HepG2 (cell line): ENCODE results near the gene GDAP1L1. TPM values are rescaled to one million over a fixed set of nuclear protein-coding genes. Genes with fewer than 3 reads are reported as not detected.

Experiments used
- EHMT2 ChIP-seq: fragments of 200-600 bp; sonication (generic); IDR thresholded peaks from 2 replicates; pipeline ENCODE4 v1.7.0; 2017; ENCODE audit warnings: antibody characterized with exemption, low read depth, low read length, borderline replicate concordance
- FOXA1 ChIP-seq, 2 experiments: fragments of 450-650 bp in 1 of 2; sonication (generic) in 1 of 2; formaldehyde crosslinking in 1 of 2; IDR thresholded peaks; 2 replicates each; pipeline versions ENCODE4 v1.4.0 to v1.6.1; 2016 to 2020; ENCODE audit warnings: missing genetic modification reagents in 1 of 2
- KMT2B ChIP-seq: IDR thresholded peaks from 2 replicates; pipeline ENCODE4 v1.6.1; 2016; ENCODE audit warnings: missing genetic modification reagents, missing compliant biosample characterization
- RAD21 ChIP-seq: fragments of 450-650 bp; formaldehyde crosslinking; IDR thresholded peaks from 2 replicates; pipeline ENCODE4 v1.5.0; 2020; ENCODE audit warnings: mild to moderate bottlenecking
- RBM39 ChIP-seq: fragments of 200-400 bp; formaldehyde crosslinking; IDR thresholded peaks from one replicate; pipeline ENCODE4 v1.6.1; 2018; ENCODE audit warnings: antibody characterized with exemption, mild to moderate bottlenecking, low read depth, low read length; ENCODE audit not compliant: poor library complexity, severe bottlenecking
- WIZ ChIP-seq: sonication (generic); formaldehyde crosslinking; IDR thresholded peaks from 2 replicates; pipeline ENCODE4 v1.5.1; 2020; ENCODE audit warnings: mild to moderate bottlenecking, missing genetic modification reagents
- ZBTB21 ChIP-seq: sonication (generic); formaldehyde crosslinking; IDR thresholded peaks from 2 replicates; pipeline ENCODE4 v1.4.0; 2020; ENCODE audit warnings: missing genetic modification reagents
- ZNF253 ChIP-seq: sonication (generic); formaldehyde crosslinking; IDR thresholded peaks from 2 replicates; pipeline ENCODE4 v1.8.0; 2022; ENCODE audit warnings: mild to moderate bottlenecking, missing genetic modification reagents, borderline replicate concordance
- ZNF747 ChIP-seq: sonication (generic); formaldehyde crosslinking; IDR thresholded peaks from 2 replicates; pipeline ENCODE4 v1.8.1; 2023; ENCODE audit warnings: missing genetic modification reagents, mild to moderate bottlenecking, borderline replicate concordance
- ZNF879 ChIP-seq: sonication (generic); formaldehyde crosslinking; IDR thresholded peaks from 2 replicates; pipeline ENCODE4 v1.8.1; 2023; ENCODE audit warnings: missing genetic modification reagents
- polyA plus RNA-seq, 8 experiments: library from polyadenylated mRNA; depleted of rRNA in 3 of 8; stranded (reverse) in 7 of 8; unstranded in 1 of 8; fragments of >200 nt; fragmentation: Illumina TruSeq in 4 of 8; extraction: Trizol in 4 of 8; gene quantifications; 2 replicates each; pipeline versions ENCODE4 v1.2.1 to v1.2.3, GENCODE V29; 2011 to 2016; ENCODE audit warnings: low read depth in 4 of 8, missing spikeins in 1 of 8, mixed read lengths in 1 of 8; ENCODE audit not compliant: insufficient read depth in 1 of 8
- total RNA-seq, 5 experiments: library from RNA; depleted of rRNA; stranded (reverse); fragments of >200 nt; fragmentation: Illumina TruSeq; extraction: Trizol; gene quantifications; 2 replicates each; pipeline ENCODE4 v1.2.3, GENCODE V29; 2016; ENCODE audit warnings: low read depth in 1 of 5
- TF ChIP-seq, protein P1 (sequence below): sonication (generic); formaldehyde crosslinking; IDR thresholded peaks from 2 replicates; pipeline ENCODE4 v1.8.1; 2023; ENCODE audit warnings: missing genetic modification reagents, mild to moderate bottlenecking, borderline replicate concordance
- TF ChIP-seq, protein P2 (sequence below): IDR thresholded peaks from 2 replicates; pipeline ENCODE4 v1.6.1; 2012; ENCODE audit warnings: low read depth, low read length, improper control_type of control experiment
- TF ChIP-seq, protein P3 (sequence below): sonication (generic); formaldehyde crosslinking; IDR thresholded peaks from 2 replicates; pipeline ENCODE4 v1.4.0; 2020; ENCODE audit warnings: mild to moderate bottlenecking, missing genetic modification reagents
- TF ChIP-seq, protein P4 (sequence below): sonication (generic); formaldehyde crosslinking; IDR thresholded peaks from 2 replicates; pipeline ENCODE4 v1.8.1; 2023; ENCODE audit warnings: mild to moderate bottlenecking, missing genetic modification reagents
- TF ChIP-seq, protein P5 (sequence below): sonication (generic); formaldehyde crosslinking; IDR thresholded peaks from 2 replicates; pipeline ENCODE4 v1.8.0; 2022; ENCODE audit warnings: mild to moderate bottlenecking, missing genetic modification reagents, borderline replicate concordance
- TF ChIP-seq, protein P6 (sequence below): sonication (generic); formaldehyde crosslinking; IDR thresholded peaks from 2 replicates; pipeline ENCODE4 v1.4.0; 2020; ENCODE audit warnings: missing genetic modification reagents, mild to moderate bottlenecking, borderline replicate concordance
- TF ChIP-seq, protein P7 (sequence below): sonication (generic); formaldehyde crosslinking; IDR thresholded peaks from 2 replicates; pipeline ENCODE4 v1.5.0; 2020; ENCODE audit warnings: missing genetic modification reagents, mild to moderate bottlenecking, borderline replicate concordance

Gene GDAP1L1
- total and polyA plus RNA-seq, 2 of the 13 experiments (the other 11 are each of a cell fraction or from before 2014, with no cell fraction given): 0.04 TPM; not detected in 1

DNA sequence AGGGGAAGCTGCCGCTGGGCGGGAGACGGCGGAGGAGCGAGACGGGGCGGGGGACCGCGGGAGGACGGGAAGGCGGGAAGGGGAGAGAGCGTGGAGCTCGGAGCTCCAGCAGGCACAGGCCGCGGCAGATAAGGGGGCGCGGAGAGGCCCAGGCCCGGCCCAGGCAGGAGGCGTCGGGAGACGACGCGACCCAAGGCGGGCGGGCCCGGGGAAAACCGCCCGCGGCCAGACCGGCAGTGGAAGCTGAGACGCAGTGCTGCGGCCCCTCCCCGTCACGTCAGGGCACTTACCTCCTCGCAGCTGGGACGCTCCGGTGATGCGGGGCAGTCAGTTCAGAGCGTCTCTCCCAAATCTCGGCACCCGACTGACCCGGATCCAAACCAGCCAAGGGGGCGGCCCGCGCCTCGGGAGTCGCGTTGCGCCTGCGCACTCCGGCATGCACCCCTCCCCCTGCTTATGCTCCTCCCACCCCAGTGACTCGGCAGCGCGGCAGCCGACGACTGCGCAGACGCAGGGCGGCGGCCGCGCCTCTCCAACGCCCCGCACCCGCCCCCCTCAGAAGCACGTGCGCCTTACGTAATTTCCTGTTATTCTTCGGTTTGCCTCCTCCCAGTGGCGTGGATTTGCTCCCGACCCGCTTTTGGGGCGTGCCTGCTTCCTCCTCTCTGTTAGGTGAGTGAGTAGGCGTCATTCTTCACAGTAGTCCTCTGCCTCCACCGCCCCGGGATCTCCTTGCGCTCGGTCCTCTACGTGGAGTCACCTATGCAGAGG is 36.5 kb upstream of the GDAP1L1 start, which contains the start of gene OSER1 (continued):
- TF ChIP-seq, protein P1, sequence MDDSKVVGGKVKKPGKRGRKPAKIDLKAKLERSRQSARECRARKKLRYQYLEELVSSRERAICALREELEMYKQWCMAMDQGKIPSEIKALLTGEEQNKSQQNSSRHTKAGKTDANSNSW (CRISPR knock-in tag): 0 out of 2 replicates have a peak, but pooled peaks have one; percentile 76
- TF ChIP-seq ZNF253 (no peak; the same call in 1 of the 2 replicates), EHMT2 (no peak), ZNF879 (CRISPR knock-in tag) (no peak; the same call in 1 of the 2 replicates), ZBTB21 (CRISPR knock-in tag) (no peak; the same call in none of the 2 replicates), ZNF747 (peak; percentile 63; the same call in 1 of the 2 replicates), RBM39 (peak; percentile 93), KMT2B (CRISPR knock-in tag) (peak; percentile 86), FOXA1 (IDR thresholded peaks at IDR 0.05) (no peak), FOXA1 (CRISPR knock-in tag; IDR thresholded peaks at IDR 0.05) (peak; percentile 45), RAD21 (CRISPR knock-in tag) (peak; percentile 43; the same call in 1 of the 2 replicates), WIZ (CRISPR knock-in tag) (peak; percentile 93; the same call in 1 of the 2 replicates)
- TF ChIP-seq, protein P2, sequence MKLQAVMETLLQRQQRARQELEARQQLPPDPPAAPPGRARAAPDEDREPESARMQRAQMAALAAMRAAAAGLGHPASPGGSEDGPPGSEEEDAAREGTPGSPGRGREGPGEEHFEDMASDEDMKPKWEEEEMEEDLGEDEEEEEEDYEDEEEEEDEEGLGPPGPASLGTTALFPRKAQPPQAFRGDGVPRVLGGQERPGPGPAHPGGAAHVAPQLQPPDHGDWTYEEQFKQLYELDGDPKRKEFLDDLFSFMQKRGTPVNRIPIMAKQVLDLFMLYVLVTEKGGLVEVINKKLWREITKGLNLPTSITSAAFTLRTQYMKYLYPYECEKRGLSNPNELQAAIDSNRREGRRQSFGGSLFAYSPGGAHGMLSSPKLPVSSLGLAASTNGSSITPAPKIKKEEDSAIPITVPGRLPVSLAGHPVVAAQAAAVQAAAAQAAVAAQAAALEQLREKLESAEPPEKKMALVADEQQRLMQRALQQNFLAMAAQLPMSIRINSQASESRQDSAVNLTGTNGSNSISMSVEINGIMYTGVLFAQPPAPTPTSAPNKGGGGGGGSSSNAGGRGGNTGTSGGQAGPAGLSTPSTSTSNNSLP: peak; percentile 50
- TF ChIP-seq, protein P3, sequence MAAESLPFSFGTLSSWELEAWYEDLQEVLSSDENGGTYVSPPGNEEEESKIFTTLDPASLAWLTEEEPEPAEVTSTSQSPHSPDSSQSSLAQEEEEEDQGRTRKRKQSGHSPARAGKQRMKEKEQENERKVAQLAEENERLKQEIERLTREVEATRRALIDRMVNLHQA (CRISPR knock-in tag): no peak
- TF ChIP-seq, protein P4, sequence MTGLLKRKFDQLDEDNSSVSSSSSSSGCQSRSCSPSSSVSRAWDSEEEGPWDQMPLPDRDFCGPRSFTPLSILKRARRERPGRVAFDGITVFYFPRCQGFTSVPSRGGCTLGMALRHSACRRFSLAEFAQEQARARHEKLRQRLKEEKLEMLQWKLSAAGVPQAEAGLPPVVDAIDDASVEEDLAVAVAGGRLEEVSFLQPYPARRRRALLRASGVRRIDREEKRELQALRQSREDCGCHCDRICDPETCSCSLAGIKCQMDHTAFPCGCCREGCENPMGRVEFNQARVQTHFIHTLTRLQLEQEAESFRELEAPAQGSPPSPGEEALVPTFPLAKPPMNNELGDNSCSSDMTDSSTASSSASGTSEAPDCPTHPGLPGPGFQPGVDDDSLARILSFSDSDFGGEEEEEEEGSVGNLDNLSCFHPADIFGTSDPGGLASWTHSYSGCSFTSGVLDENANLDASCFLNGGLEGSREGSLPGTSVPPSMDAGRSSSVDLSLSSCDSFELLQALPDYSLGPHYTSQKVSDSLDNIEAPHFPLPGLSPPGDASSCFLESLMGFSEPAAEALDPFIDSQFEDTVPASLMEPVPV (CRISPR knock-in tag): 0 out of 2 replicates have a peak, but pooled peaks have one; percentile 80
- TF ChIP-seq, protein P5, sequence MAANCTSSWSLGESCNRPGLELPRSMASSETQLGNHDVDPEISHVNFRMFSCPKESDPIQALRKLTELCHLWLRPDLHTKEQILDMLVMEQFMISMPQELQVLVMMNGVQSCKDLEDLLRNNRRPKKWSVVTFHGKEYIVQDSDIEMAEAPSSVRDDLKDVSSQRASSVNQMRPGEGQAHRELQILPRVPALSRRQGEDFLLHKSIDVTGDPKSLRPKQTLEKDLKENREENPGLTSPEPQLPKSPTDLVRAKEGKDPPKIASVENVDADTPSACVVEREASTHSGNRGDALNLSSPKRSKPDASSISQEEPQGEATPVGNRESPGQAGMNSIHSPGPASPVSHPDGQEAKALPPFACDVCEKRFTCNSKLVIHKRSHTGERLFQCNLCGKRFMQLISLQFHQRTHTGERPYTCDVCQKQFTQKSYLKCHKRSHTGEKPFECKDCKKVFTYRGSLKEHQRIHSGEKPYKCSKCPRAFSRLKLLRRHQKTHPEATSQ (CRISPR knock-in tag): peak; percentile 57; the same call in 1 of the 2 replicates
- TF ChIP-seq, protein P6, sequence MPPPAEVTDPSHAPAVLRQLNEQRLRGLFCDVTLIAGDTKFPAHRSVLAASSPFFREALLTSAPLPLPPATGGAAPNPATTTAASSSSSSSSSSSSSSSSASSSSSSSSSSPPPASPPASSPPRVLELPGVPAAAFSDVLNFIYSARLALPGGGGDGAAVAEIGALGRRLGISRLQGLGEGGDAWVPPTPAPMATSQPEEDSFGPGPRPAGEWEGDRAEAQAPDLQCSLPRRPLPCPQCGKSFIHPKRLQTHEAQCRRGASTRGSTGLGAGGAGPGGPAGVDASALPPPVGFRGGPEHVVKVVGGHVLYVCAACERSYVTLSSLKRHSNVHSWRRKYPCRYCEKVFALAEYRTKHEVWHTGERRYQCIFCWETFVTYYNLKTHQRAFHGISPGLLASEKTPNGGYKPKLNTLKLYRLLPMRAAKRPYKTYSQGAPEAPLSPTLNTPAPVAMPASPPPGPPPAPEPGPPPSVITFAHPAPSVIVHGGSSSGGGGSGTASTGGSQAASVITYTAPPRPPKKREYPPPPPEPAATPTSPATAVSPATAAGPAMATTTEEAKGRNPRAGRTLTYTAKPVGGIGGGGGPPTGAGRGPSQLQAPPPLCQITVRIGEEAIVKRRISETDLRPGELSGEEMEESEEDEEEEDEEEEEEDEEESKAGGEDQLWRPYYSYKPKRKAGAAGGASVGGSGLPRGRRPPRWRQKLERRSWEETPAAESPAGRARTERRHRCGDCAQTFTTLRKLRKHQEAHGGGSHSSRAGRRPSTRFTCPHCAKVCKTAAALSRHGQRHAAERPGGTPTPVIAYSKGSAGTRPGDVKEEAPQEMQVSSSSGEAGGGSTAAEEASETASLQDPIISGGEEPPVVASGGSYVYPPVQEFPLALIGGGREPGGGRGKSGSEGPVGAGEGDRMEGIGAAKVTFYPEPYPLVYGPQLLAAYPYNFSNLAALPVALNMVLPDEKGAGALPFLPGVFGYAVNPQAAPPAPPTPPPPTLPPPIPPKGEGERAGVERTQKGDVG (CRISPR knock-in tag): peak; percentile 12; the same call in 1 of the 2 replicates
- TF ChIP-seq, protein P7, sequence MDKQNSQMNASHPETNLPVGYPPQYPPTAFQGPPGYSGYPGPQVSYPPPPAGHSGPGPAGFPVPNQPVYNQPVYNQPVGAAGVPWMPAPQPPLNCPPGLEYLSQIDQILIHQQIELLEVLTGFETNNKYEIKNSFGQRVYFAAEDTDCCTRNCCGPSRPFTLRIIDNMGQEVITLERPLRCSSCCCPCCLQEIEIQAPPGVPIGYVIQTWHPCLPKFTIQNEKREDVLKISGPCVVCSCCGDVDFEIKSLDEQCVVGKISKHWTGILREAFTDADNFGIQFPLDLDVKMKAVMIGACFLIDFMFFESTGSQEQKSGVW (CRISPR knock-in tag): no peak
